Lung (tissue), 12 donors: ENCODE results near the gene GLOD5. TPM values are rescaled to one million over a fixed set of nuclear protein-coding genes. Genes with fewer than 3 reads are reported as not detected.

Source experiments
- ATAC-seq: fragments of 200-7000 bp; cut with Tn5 transposase; one replicate; pipeline ENCODE4 v1.9.1; 2020; ENCODE audit warnings: moderate number of reproducible peaks; ENCODE audit not compliant: insufficient read depth, low FRiP score
- DNase-seq, 3 donors: peaks; one replicate each; pipeline ENCODE4 v3.0.0-alpha.2; 2013 to 2017
- H3K27ac ChIP-seq, 2 donors: one replicate each; pipeline ENCODE4 v1.5.1; 2013; ENCODE audit warnings: mild to moderate bottlenecking in 2 of 2, moderate library complexity in 2 of 2, control low read depth in 1 of 2, inconsistent platforms in 1 of 2, low read depth in 1 of 2, low read length in 1 of 2
- H3K27me3 ChIP-seq, 3 donors: one replicate each; pipeline ENCODE4 v1.5.1; 2013; ENCODE audit warnings: low read length in 2 of 3; ENCODE audit not compliant: control insufficient read depth in 3 of 3, insufficient read depth in 3 of 3
- H3K36me3 ChIP-seq, 4 donors: one replicate each; pipeline ENCODE4 v1.5.1; 2013; ENCODE audit warnings: low read length in 4 of 4, mild to moderate bottlenecking in 1 of 4, moderate library complexity in 1 of 4; ENCODE audit not compliant: control insufficient read depth in 4 of 4, insufficient read depth in 4 of 4
- H3K4me1 ChIP-seq, 5 donors: one replicate each; pipeline ENCODE4 v1.5.1; 2013; ENCODE audit warnings: low read length in 5 of 5, mild to moderate bottlenecking in 2 of 5, moderate library complexity in 1 of 5; ENCODE audit not compliant: control insufficient read depth in 5 of 5, insufficient read depth in 5 of 5
- H3K4me3 ChIP-seq: one replicate; pipeline ENCODE4 v1.5.1; 2013; ENCODE audit warnings: mild to moderate bottlenecking, control low read depth, moderate library complexity
- H3K9ac ChIP-seq, 2 donors: one replicate each; pipeline ENCODE4 v1.5.1; 2013; ENCODE audit warnings: low read length in 2 of 2, control low read depth in 1 of 2; ENCODE audit not compliant: insufficient read depth in 1 of 2
- H3K9me3 ChIP-seq, 4 donors: one replicate each; pipeline ENCODE4 v1.5.1; 2013; ENCODE audit warnings: low read length in 3 of 4, mild to moderate bottlenecking in 1 of 4, moderate library complexity in 1 of 4; ENCODE audit not compliant: control insufficient read depth in 4 of 4, insufficient read depth in 3 of 4
- CTCF ChIP-seq: IDR thresholded peaks from 2 replicates; pipeline ENCODE4 v1.5.1; 2012; ENCODE audit warnings: mild to moderate bottlenecking; ENCODE audit errors: control extremely low read depth, extremely low read depth
- WGBS, 2 donors: extraction: QIAGEN DNeasy Blood & Tissue Kit; methylation state at CpG; one replicate each; pipeline ENCODE4 v1.1.7; 2013; 5-methylcytosine and 5-hydroxymethylcytosine counted together
- polyA plus RNA-seq, 2 donors: library from polyadenylated mRNA; stranded (reverse); fragments of 200-250 nt; gene quantifications; one replicate each; pipeline ENCODE4 v1.2.1, GENCODE V29; 2013
- total RNA-seq, 2 donors: library from RNA; depleted of rRNA in 1 of 2; stranded (reverse); fragments of >200 nt in 1 of 2; gene quantifications; one replicate each; pipeline ENCODE4 v1.2.1, GENCODE V29; 2014 to 2021
- donor health status: control.
- donor health status: control.
- donor health status: Bipolar disorder and iron deficiency.
- donor health status: healthy.
- donor health status: DM: yes; HTN: yes; CAD: no.

GLOD5 gene
- total and polyA plus RNA-seq, 4 donors = 1.6 to 5.1 (median 1.8) TPM

GRCh38 chrX:48737940-48738339, 23.6 kb upstream of the GLOD5 start:
- 46 to 59% methylated on average over 7 of the region's 7 CpGs for WGBS, 2 donors
- Histone ChIP-seq H3K9ac (peak overlapping the region in 1 of 2 donors; percentile 71), H3K27ac (peak overlapping the region; percentile 71 to 91), H3K9me3 (peaks cover 0 to 6% (median 2%) of the 10 kb centered on the region in 4 donors), H3K27me3 (no peaks in the 10 kb centered on the region), H3K4me1 (peaks cover 0 to 8% (median 0%) of the 10 kb centered on the region in 5 donors), H3K36me3 (no peaks in the 10 kb centered on the region), H3K4me3 (peak overlapping the region; percentile 30)
- ATAC-seq = no peak
- no peak for DNase-seq
- TF ChIP-seq CTCF = no peak

GRCh38 chrX:48741834-48742233, 19.7 kb upstream of the GLOD5 start:
- 91 to 96% methylated on average over 8 of the region's 8 CpGs for WGBS, 2 donors

GRCh38 chrX:48745222-48745621, 16.3 kb upstream of the GLOD5 start:
- Histone ChIP-seq H3K4me3 (no peak overlapping the region), H3K9me3 (peaks cover 0 to 6% (median 2%) of the 10 kb centered on the region in 4 donors), H3K27me3 (peaks cover 0 to 3% (median 0%) of the 10 kb centered on the region in 3 donors), H3K36me3 (no peaks in the 10 kb centered on the region), H3K9ac (no peak overlapping the region), H3K27ac (no peak overlapping the region), H3K4me1 (no peaks in the 10 kb centered on the region)
- WGBS, 2 donors = 86 to 92% methylated on average over 4 of the region's 4 CpGs
- no peak for TF ChIP-seq CTCF
- no peak for DNase-seq
- ATAC-seq = no peak

More at GRCh38 chrX:48741834-48742233, 19.7 kb upstream of the GLOD5 start:
- no peak for TF ChIP-seq CTCF
- ATAC-seq = no peak
- DNase-seq = no peak
- Histone ChIP-seq H3K27me3 (peaks cover 0 to 3% (median 0%) of the 10 kb centered on the region in 3 donors), H3K9ac (no peak overlapping the region), H3K4me3 (no peak overlapping the region), H3K4me1 (peaks cover 0 to 5% (median 0%) of the 10 kb centered on the region in 5 donors), H3K27ac (no peak overlapping the region), H3K36me3 (no peaks in the 10 kb centered on the region), H3K9me3 (peaks cover 0 to 6% (median 2%) of the 10 kb centered on the region in 4 donors)

GRCh38 chrX:48747415-48748016, 14.0 kb upstream of the GLOD5 start:
- DNase-seq (no peak), ATAC-seq (no peak)
- 67 to 79% methylated on average over 8 of the region's 8 CpGs for WGBS, 2 donors
- Histone ChIP-seq H3K27me3 (peaks cover 0 to 3% (median 0%) of the 10 kb centered on the region in 3 donors), H3K27ac (no peak overlapping the region), H3K9me3 (no peaks in the 10 kb centered on the region), H3K4me3 (no peak overlapping the region), H3K36me3 (no peaks in the 10 kb centered on the region), H3K4me1 (no peaks in the 10 kb centered on the region), H3K9ac (no peak overlapping the region)
- TF ChIP-seq CTCF = no peak
